Liver (tissue), 9 donors: ENCODE data around the gene DHX32. TPM values are rescaled to one million over a fixed set of nuclear protein-coding genes. Genes with fewer than 3 reads are reported as not detected.

Source experiments
- DNase-seq: peaks from one replicate; pipeline ENCODE4 v3.0.0-alpha.2; 2017; ENCODE audit warnings: low spot score
- H3K27ac ChIP-seq, 2 donors: one replicate each; pipeline ENCODE4 v1.7.0; 2013; ENCODE audit warnings: inconsistent platforms in 2 of 2, low read length in 2 of 2, control low read depth in 1 of 2, low read depth in 1 of 2, mild to moderate bottlenecking in 1 of 2
- H3K27me3 ChIP-seq, 4 donors: one replicate each; pipeline versions ENCODE4 v1.6.1 to v1.7.0; 2013; ENCODE audit warnings: low read length in 3 of 4, inconsistent platforms in 1 of 4, mild to moderate bottlenecking in 1 of 4, moderate library complexity in 1 of 4; ENCODE audit not compliant: control insufficient read depth in 4 of 4, insufficient read depth in 4 of 4
- H3K36me3 ChIP-seq, 4 donors: one replicate each; pipeline versions ENCODE4 v1.6.1 to v1.7.0; 2013; ENCODE audit warnings: low read length in 3 of 4, mild to moderate bottlenecking in 3 of 4, low read depth in 1 of 4, moderate library complexity in 1 of 4; ENCODE audit not compliant: control insufficient read depth in 4 of 4, insufficient read depth in 3 of 4
- H3K4me1 ChIP-seq, 4 donors: one replicate each; pipeline versions ENCODE4 v1.6.1 to v1.7.0; 2013; ENCODE audit warnings: low read length in 3 of 4, mild to moderate bottlenecking in 3 of 4, moderate library complexity in 1 of 4; ENCODE audit not compliant: control insufficient read depth in 4 of 4, insufficient read depth in 4 of 4
- H3K4me3 ChIP-seq, 3 donors: one replicate each; pipeline versions ENCODE4 v1.6.1 to v1.7.0; 2013; ENCODE audit warnings: low read length in 3 of 3, control low read depth in 1 of 3, low read depth in 1 of 3, mild to moderate bottlenecking in 1 of 3
- H3K9ac ChIP-seq, 2 donors: one replicate each; pipeline ENCODE4 v1.7.0; 2013; ENCODE audit warnings: low read length in 2 of 2, mild to moderate bottlenecking in 2 of 2, moderate library complexity in 2 of 2, control low read depth in 1 of 2, low read depth in 1 of 2
- H3K9me3 ChIP-seq, 4 donors: one replicate each; pipeline versions ENCODE4 v1.6.1 to v1.7.0; 2013; ENCODE audit warnings: low read length in 3 of 4; ENCODE audit not compliant: control insufficient read depth in 4 of 4
- CTCF ChIP-seq: fragments of 150-350 bp; IDR thresholded peaks from 2 replicates; pipeline ENCODE4 v1.5.1; 2017; ENCODE audit warnings: improper control_type of control experiment, low read depth, low read length; ENCODE audit not compliant: missing input control
- EGR1 ChIP-seq, 2 donors: IDR thresholded peaks; 2 replicates each; pipeline ENCODE4 v1.6.1; 2016 to 2018; ENCODE audit warnings: antibody characterized with exemption in 2 of 2, low read depth in 2 of 2
- FOXA1 ChIP-seq: IDR thresholded peaks from 2 replicates; pipeline ENCODE4 v1.6.1; 2016; ENCODE audit warnings: antibody characterized with exemption
- FOXA2 ChIP-seq: IDR thresholded peaks from 2 replicates; pipeline ENCODE4 v1.6.1; 2016; ENCODE audit warnings: antibody characterized with exemption
- GABPA ChIP-seq, 2 donors: IDR thresholded peaks in 1 of 2; conservative IDR thresholded peaks in 1 of 2; 2 replicates each; pipeline ENCODE4 v1.6.1; 2016; ENCODE audit warnings: antibody characterized with exemption in 2 of 2, mild to moderate bottlenecking in 1 of 2, moderate library complexity in 1 of 2
- HNF4A ChIP-seq, 2 donors: conservative IDR thresholded peaks; 2 replicates each; pipeline ENCODE4 v1.6.1; 2016; ENCODE audit warnings: antibody characterized with exemption in 2 of 2, mild to moderate bottlenecking in 2 of 2
- HNF4G ChIP-seq: IDR thresholded peaks from 2 replicates; pipeline ENCODE4 v1.6.1; 2016; ENCODE audit warnings: antibody characterized with exemption
- JUND ChIP-seq, 2 donors: IDR thresholded peaks; 2 replicates each; pipeline ENCODE4 v1.6.1; 2016; ENCODE audit warnings: antibody characterized with exemption in 2 of 2
- NR2F2 ChIP-seq: IDR thresholded peaks from 2 replicates; pipeline ENCODE4 v1.6.1; 2016; ENCODE audit warnings: antibody characterized with exemption
- RAD21 ChIP-seq, 2 donors: IDR thresholded peaks; 2 replicates each; pipeline ENCODE4 v1.6.1; 2016; ENCODE audit warnings: antibody characterized with exemption in 2 of 2, mild to moderate bottlenecking in 2 of 2
- REST ChIP-seq: IDR thresholded peaks from 2 replicates; pipeline ENCODE4 v1.6.1; 2016; ENCODE audit warnings: antibody characterized with exemption, mild to moderate bottlenecking
- RXRA ChIP-seq, 2 donors: IDR thresholded peaks; 2 replicates each; pipeline ENCODE4 v1.6.1; 2017 to 2018; ENCODE audit warnings: antibody characterized with exemption in 2 of 2, mild to moderate bottlenecking in 1 of 2
- SP1 ChIP-seq: IDR thresholded peaks from 2 replicates; pipeline ENCODE4 v1.6.1; 2018; ENCODE audit warnings: antibody characterized with exemption, mild to moderate bottlenecking
- TAF1 ChIP-seq: conservative IDR thresholded peaks from 2 replicates; pipeline ENCODE4 v1.6.1; 2016; ENCODE audit warnings: antibody characterized with exemption, mild to moderate bottlenecking
- YY1 ChIP-seq: IDR thresholded peaks from 2 replicates; pipeline ENCODE4 v1.6.1; 2016; ENCODE audit warnings: antibody characterized with exemption, mild to moderate bottlenecking
- WGBS: extraction: QIAGEN DNeasy Blood & Tissue Kit; methylation state at CpG from one replicate; pipeline ENCODE4 v1.1.7; 2013; 5-methylcytosine and 5-hydroxymethylcytosine counted together
- polyA plus RNA-seq, 2 donors: library from polyadenylated mRNA; stranded (reverse) in 1 of 2; unstranded in 1 of 2; fragments of 200-250 nt in 1 of 2; fragments of >200 nt in 1 of 2; fragmentation: Nextera tagmentation in 1 of 2; extraction: Ambion mirVana in 1 of 2; gene quantifications; one replicate each; pipeline versions ENCODE4 v1.2.1 to v1.2.3, GENCODE V29; 2013 to 2015
- total RNA-seq, 2 donors: library from RNA; depleted of rRNA; stranded (reverse); fragments of >200 nt; gene quantifications; one replicate each; pipeline ENCODE4 v1.2.3, GENCODE V29; 2014
- TF ChIP-seq, protein P1 (sequence below): IDR thresholded peaks from 2 replicates; pipeline ENCODE4 v1.6.1; 2016; ENCODE audit warnings: antibody characterized with exemption
- TF ChIP-seq, protein P2 (sequence below): IDR thresholded peaks from 2 replicates; pipeline ENCODE4 v1.6.1; 2016; ENCODE audit warnings: antibody characterized with exemption
- TF ChIP-seq, protein P3 (sequence below): IDR thresholded peaks from 2 replicates; pipeline ENCODE4 v1.6.1; 2016; ENCODE audit warnings: antibody characterized with exemption
- donor health status: healthy.
- donor health status: healthy.
- donor health status: healthy.
- donor health status: healthy.
- donor health status: healthy.

DHX32 gene
- total and polyA plus RNA-seq, 4 donors = 8.3 to 20.2 (median 10.2) TPM

- no peaks in the 10 kb centered on the region for H3K27me3 ChIP-seq
- peaks cover 3 to 67% (median 30%) of the 10 kb centered on the region in 4 donors for H3K36me3 ChIP-seq
- no peak overlapping the region for H3K9ac ChIP-seq
- H3K4me3 ChIP-seq = no peak overlapping the region
- DNase-seq = no peak
- WGBS = 93% methylated on average over 1 of the region's 1 CpG
- no peaks in the 10 kb centered on the region for H3K9me3 ChIP-seq
- no peak for TF ChIP-seq EGR1 (IDR thresholded peaks at IDR 0.05; ENCODE audit: low read depth in 2 of 2)
- TF ChIP-seq, protein P1, sequence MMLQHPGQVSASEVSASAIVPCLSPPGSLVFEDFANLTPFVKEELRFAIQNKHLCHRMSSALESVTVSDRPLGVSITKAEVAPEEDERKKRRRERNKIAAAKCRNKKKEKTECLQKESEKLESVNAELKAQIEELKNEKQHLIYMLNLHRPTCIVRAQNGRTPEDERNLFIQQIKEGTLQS = no peak
- TF ChIP-seq GABPA (IDR thresholded peaks at IDR 0.05 in 1 of 2, conservative IDR thresholded peaks at IDR 0.05 in 1 of 2) = no peak
- no peak for TF ChIP-seq SP1
- TF ChIP-seq RAD21 (IDR thresholded peaks at IDR 0.05) = no peak
- TF ChIP-seq YY1 = no peak
- TF ChIP-seq, protein P2, sequence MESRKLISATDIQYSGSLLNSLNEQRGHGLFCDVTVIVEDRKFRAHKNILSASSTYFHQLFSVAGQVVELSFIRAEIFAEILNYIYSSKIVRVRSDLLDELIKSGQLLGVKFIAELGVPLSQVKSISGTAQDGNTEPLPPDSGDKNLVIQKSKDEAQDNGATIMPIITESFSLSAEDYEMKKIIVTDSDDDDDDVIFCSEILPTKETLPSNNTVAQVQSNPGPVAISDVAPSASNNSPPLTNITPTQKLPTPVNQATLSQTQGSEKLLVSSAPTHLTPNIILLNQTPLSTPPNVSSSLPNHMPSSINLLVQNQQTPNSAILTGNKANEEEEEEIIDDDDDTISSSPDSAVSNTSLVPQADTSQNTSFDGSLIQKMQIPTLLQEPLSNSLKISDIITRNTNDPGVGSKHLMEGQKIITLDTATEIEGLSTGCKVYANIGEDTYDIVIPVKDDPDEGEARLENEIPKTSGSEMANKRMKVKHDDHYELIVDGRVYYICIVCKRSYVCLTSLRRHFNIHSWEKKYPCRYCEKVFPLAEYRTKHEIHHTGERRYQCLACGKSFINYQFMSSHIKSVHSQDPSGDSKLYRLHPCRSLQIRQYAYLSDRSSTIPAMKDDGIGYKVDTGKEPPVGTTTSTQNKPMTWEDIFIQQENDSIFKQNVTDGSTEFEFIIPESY = no peak
- TF ChIP-seq FOXA2 = no peak
- TF ChIP-seq HNF4A (conservative IDR thresholded peaks at IDR 0.05) = no peak
- no peak for TF ChIP-seq JUND (IDR thresholded peaks at IDR 0.05)
- TF ChIP-seq, protein P3, sequence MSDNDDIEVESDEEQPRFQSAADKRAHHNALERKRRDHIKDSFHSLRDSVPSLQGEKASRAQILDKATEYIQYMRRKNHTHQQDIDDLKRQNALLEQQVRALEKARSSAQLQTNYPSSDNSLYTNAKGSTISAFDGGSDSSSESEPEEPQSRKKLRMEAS = no peak
- TF ChIP-seq HNF4G = no peak
- TF ChIP-seq RXRA (IDR thresholded peaks at IDR 0.05) = no peak
- no peak for TF ChIP-seq NR2F2
- no peak for TF ChIP-seq FOXA1
- TF ChIP-seq TAF1 = no peak
- no peak for TF ChIP-seq REST
- no peak for TF ChIP-seq CTCF
- H3K27ac ChIP-seq = no peak overlapping the region
- no peaks in the 10 kb centered on the region for H3K4me1 ChIP-seq
Measured at GRCh38 chr10:125811251-125811650, 69.8 kb downstream of the DHX32 start.
